Measurements from ENCODE around the gene FBXW12. TPM values are rescaled to one million over a fixed set of nuclear protein-coding genes. Genes with fewer than 3 reads are reported as not detected.

FBXW12 gene
- total RNA-seq, 1 donor from 2014 or later = 0.52 TPM

DNA sequence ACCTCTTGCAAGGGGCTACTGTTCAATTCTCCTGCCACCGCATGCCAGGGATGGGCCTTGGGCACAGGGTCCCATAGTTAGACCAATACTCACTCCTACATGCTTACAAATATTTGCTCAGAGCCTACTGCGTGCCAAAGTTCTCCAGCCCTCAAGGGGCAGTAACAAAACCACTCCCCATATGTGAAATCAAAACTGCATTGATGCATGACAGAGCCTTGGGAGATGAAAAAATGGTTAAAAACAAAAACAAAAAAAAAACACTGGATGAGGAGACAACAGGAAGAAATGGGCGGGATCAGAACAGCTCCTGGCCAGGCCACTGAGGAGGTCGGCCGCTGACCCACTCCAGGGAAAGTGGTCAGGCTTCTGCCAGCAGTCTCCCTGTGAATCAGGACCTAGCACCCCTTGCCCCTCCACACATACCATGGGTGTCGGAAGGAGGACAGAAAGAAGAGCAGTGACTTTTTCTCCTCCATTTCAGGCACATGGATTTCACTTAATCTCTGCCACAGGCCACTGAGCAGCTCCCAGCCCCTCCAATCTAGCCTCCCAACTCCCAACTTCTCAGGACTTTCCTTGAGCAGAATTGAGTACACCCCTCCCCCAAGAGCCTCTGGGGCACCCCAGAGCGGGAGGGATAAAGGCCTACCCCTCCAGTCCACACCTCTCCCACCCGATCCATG is 55.1 kb downstream of the FBXW12 start:
- Histone ChIP-seq H3K9me3 (ENCODE audit: control insufficient read depth in 3 of 3, low read length in 3 of 3) (no peaks in the 10 kb centered on the region), H3K4me1 (ENCODE audit: control insufficient read depth in 3 of 3, insufficient read depth in 3 of 3, low read length in 3 of 3) (peaks cover 24 to 37% (median 27%) of the 10 kb centered on the region in 3 donors), H3K27me3 (ENCODE audit: control insufficient read depth in 3 of 3, insufficient read depth in 3 of 3, low read length in 3 of 3) (peaks cover 0 to 24% (median 20%) of the 10 kb centered on the region in 3 donors), H3K36me3 (ENCODE audit: control insufficient read depth in 3 of 3, insufficient read depth in 3 of 3, low read length in 3 of 3) (peaks cover 0 to 2% (median under 1%) of the 10 kb centered on the region in 3 donors), H3K4me3 (ENCODE audit: low read length in 3 of 3) (no peak overlapping the region), H3K27ac (ENCODE audit: low read depth, low read length) (no peak overlapping the region), H3K9ac (ENCODE audit: low read depth in 1 of 3, low read length in 3 of 3) (peak overlapping the region in 1 of 3 donors; percentile 33)

DNA sequence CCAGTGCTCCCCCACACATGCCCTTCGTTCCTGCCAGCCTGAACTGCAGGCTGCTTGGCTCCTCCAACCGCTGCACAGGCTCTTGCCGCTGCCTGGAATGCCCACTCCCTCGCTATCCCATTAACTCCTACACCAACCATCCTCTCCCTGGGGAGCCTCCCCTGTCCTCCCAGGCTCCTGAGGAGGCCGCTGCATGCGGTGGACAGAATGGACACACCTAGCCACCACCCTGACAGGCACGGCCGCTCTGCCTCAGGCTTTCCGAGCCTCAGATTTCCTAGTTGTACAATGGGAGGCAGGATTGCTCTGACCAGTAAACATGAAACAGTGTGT is 55.6 kb downstream of the FBXW12 start:
- Histone ChIP-seq H3K36me3 (ENCODE audit: control insufficient read depth in 3 of 3, insufficient read depth in 3 of 3, low read length in 3 of 3) (peaks cover 5 to 7% (median 5%) of the 10 kb centered on the region in 3 donors), H3K4me3 (ENCODE audit: low read length in 3 of 3) (no peak overlapping the region), H3K4me1 (ENCODE audit: control insufficient read depth in 3 of 3, insufficient read depth in 3 of 3, low read length in 3 of 3) (peaks cover 24 to 37% (median 27%) of the 10 kb centered on the region in 3 donors), H3K27ac (ENCODE audit: low read depth, low read length) (no peak overlapping the region), H3K9ac (ENCODE audit: low read depth in 1 of 3, low read length in 3 of 3) (peak overlapping the region in 2 of 3 donors; percentile 21 to 33), H3K9me3 (ENCODE audit: control insufficient read depth in 3 of 3, low read length in 3 of 3) (no peaks in the 10 kb centered on the region), H3K27me3 (ENCODE audit: control insufficient read depth in 3 of 3, insufficient read depth in 3 of 3, low read length in 3 of 3) (peaks cover 0 to 20% (median 19%) of the 10 kb centered on the region in 3 donors)

DNA sequence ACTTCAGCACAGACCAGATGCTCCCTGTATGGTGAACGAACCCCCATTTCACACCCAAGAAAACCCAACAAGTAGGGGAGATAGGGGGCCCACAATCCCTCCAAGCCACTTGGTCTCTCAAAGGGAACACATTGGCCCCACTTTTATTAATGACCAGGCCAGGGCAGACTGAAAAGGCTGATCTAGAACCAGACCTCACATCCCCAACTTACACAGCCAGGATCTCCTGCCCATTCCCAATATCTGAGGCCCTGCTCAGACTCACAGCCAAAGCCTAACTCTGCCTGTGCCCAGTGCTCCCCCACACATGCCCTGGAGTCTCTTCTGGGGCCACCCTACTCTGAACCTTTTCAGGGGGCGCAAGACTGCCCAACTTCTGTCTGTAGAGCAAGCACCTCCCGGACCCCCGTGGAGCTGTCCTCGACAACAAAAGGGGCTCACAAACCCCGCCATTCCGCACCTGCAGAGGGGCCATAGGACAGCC is 56.1 kb downstream of the FBXW12 start:
- H3K9ac ChIP-seq (ENCODE audit: low read depth in 1 of 3, low read length in 3 of 3) = peak overlapping the region in 2 of 3 donors; percentile 21 to 33

DNA sequence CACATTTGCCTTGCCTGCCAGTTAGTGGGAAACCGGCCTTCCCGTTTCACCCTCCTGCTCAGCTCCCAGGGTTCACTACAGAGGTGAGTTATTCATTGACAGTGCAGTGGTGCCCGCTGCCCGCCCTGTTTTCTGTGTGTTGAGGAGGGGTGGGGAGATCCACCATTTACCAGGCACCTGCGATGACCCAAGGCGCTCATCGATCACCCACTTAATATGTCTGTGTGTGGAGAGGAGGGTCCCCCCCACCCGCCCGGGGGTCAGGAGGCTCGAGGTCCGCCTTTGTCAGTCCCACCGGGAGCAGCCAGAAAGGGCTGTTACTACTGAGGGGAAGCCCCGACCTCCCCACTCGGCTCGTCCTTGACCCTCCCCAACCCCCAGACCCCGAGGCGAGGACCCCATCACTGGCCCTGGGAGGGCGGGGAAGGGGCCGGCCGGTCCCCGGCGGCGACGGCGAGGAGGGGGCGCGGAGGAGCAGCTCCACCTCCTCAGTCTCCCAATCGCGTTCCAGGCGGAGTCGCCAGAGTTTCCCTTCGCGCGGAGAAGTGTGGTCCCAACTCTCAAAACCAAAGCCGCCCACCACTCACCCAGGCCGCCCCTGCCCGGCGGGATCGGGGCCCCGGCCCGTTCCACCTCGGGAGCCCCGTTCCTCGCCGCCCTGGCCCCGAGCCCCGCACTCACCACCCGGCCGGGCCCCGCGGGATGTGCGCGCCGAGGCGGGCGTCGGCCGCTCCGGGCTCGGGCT is 56.7 kb downstream of the FBXW12 start:
- Histone ChIP-seq H3K4me3 (ENCODE audit: low read length in 3 of 3) (peak overlapping the region; percentile 56 to 66 (median 65)), H3K9me3 (ENCODE audit: control insufficient read depth in 3 of 3, low read length in 3 of 3) (no peaks in the 10 kb centered on the region), H3K4me1 (ENCODE audit: control insufficient read depth in 3 of 3, insufficient read depth in 3 of 3, low read length in 3 of 3) (peaks cover 21 to 37% (median 27%) of the 10 kb centered on the region in 3 donors), H3K27ac (ENCODE audit: low read depth, low read length) (no peak overlapping the region), H3K36me3 (ENCODE audit: control insufficient read depth in 3 of 3, insufficient read depth in 3 of 3, low read length in 3 of 3) (peaks cover 13 to 18% (median 16%) of the 10 kb centered on the region in 3 donors), H3K9ac (ENCODE audit: low read depth in 1 of 3, low read length in 3 of 3) (peak overlapping the region in 1 of 3 donors; percentile 74), H3K27me3 (ENCODE audit: control insufficient read depth in 3 of 3, insufficient read depth in 3 of 3, low read length in 3 of 3) (peaks cover 0 to 15% (median 14%) of the 10 kb centered on the region in 3 donors)

More for the DNA sequence above, 56.1 kb downstream of the FBXW12 start:
- Histone ChIP-seq H3K4me3 (ENCODE audit: low read length in 3 of 3) (peak overlapping the region; percentile 1 to 65 (median 29)), H3K27ac (ENCODE audit: low read depth, low read length) (no peak overlapping the region), H3K27me3 (ENCODE audit: control insufficient read depth in 3 of 3, insufficient read depth in 3 of 3, low read length in 3 of 3) (peaks cover 0 to 16% (median 15%) of the 10 kb centered on the region in 3 donors), H3K9me3 (ENCODE audit: control insufficient read depth in 3 of 3, low read length in 3 of 3) (no peaks in the 10 kb centered on the region), H3K4me1 (ENCODE audit: control insufficient read depth in 3 of 3, insufficient read depth in 3 of 3, low read length in 3 of 3) (peaks cover 24 to 37% (median 27%) of the 10 kb centered on the region in 3 donors), H3K36me3 (ENCODE audit: control insufficient read depth in 3 of 3, insufficient read depth in 3 of 3, low read length in 3 of 3) (peaks cover 9 to 12% (median 10%) of the 10 kb centered on the region in 3 donors)

DNA sequence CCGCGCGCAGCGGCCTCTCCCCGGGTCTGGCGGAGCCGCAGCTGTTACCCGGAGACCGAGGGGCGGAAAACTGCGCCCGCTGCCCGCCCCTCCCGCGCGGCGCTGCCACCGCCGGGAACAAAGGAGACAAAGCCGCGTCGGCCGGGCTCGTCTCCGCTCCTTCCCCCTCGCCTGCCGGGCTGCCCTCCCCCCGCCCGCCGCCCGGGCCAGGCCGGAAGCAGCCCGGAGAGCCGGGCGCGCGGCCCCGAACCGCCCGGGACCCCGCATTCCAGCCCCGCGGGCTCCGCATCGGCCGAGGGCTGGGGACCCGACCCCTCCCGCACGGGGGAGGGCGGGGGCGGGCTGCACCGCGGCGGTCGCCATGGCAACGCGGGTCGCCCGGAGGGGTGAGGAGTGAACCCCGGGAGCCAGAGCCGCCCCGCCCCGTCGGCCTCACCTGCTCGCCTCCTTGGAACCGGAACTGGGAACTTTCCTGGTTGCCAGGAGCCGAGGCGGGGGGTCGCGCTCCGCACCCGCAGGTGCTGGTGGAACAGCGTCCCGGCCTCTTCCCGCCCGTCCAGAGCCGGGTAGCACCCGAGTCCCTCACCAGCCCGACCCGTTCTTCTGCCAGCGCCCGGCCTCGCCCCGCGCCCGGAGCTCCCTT is 57.4 kb downstream of the FBXW12 start:
- Histone ChIP-seq H3K4me3 (ENCODE audit: low read length in 3 of 3) (peak overlapping the region; percentile 59 to 72 (median 65)), H3K4me1 (ENCODE audit: control insufficient read depth in 3 of 3, insufficient read depth in 3 of 3, low read length in 3 of 3) (peaks cover 21 to 41% (median 27%) of the 10 kb centered on the region in 3 donors), H3K36me3 (ENCODE audit: control insufficient read depth in 3 of 3, insufficient read depth in 3 of 3, low read length in 3 of 3) (peaks cover 15 to 18% (median 16%) of the 10 kb centered on the region in 3 donors), H3K9ac (ENCODE audit: low read depth in 1 of 3, low read length in 3 of 3) (peak overlapping the region in 2 of 3 donors; percentile 65 to 74), H3K9me3 (ENCODE audit: control insufficient read depth in 3 of 3, low read length in 3 of 3) (no peaks in the 10 kb centered on the region), H3K27ac (ENCODE audit: low read depth, low read length) (no peak overlapping the region), H3K27me3 (ENCODE audit: control insufficient read depth in 3 of 3, insufficient read depth in 3 of 3, low read length in 3 of 3) (peaks cover 0 to 15% (median 14%) of the 10 kb centered on the region in 3 donors)

DNA sequence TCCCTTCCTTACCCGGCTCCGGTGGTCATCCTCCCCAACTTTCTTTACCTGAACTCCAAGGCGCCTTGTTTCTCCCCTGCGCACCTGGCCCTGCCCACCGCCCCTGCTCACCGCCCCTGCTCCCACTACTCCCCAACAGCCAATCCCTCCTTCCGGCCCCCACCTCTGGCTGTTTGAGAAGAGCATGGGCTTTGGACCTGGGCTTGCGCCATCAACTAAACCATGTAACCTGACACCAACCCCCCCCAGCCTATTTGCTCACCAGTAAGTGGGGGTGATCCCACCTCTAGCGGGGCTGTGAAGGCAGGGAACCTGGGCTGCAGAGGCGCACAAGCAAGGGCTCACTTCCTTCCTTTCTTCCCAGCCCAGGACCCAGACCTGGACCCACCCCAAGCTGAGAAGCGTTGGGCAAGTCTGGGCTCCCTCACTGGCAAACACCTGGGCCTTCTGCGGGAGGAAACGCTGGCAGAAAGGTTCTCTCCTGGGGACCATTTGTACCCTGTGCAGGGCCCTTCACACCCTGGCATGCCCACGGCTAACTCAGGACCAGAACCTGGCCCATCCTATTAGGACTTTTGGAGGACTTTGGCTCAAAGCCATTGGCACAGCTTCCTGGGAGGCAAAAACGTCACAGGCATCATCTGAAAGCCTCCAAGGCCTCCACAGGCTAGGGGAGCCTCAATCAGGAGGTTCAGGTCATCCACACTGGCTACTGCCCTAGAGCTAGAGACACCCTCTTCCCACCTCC is 58.1 kb downstream of the FBXW12 start, which contains the start of gene PLXNB1:
TSS of gene PLXNB1 (minus strand) at position 127 of the 748 bp plus-strand sequence. CDS start 5,475 bp downstream, outside the sequence.
- Histone ChIP-seq H3K9ac (ENCODE audit: low read depth in 1 of 3, low read length in 3 of 3) (peak within 1 kb of the TSS in 2 of 3 donors; percentile 65 to 74), H3K36me3 (ENCODE audit: control insufficient read depth in 3 of 3, insufficient read depth in 3 of 3, low read length in 3 of 3) (peaks cover 15 to 18% (median 16%) of the 10 kb centered on the region in 3 donors), H3K9me3 (ENCODE audit: control insufficient read depth in 3 of 3, low read length in 3 of 3) (no peaks in the 10 kb centered on the region), H3K27ac (ENCODE audit: low read depth, low read length) (no peak within 1 kb of the TSS), H3K27me3 (ENCODE audit: control insufficient read depth in 3 of 3, insufficient read depth in 3 of 3, low read length in 3 of 3) (peaks cover 0 to 15% (median 14%) of the 10 kb centered on the region in 3 donors), H3K4me3 (ENCODE audit: low read length in 3 of 3) (peak within 1 kb of the TSS; percentile 59 to 72 (median 65)), H3K4me1 (ENCODE audit: control insufficient read depth in 3 of 3, insufficient read depth in 3 of 3, low read length in 3 of 3) (peaks cover 21 to 43% (median 25%) of the 10 kb centered on the region in 3 donors)

DNA sequence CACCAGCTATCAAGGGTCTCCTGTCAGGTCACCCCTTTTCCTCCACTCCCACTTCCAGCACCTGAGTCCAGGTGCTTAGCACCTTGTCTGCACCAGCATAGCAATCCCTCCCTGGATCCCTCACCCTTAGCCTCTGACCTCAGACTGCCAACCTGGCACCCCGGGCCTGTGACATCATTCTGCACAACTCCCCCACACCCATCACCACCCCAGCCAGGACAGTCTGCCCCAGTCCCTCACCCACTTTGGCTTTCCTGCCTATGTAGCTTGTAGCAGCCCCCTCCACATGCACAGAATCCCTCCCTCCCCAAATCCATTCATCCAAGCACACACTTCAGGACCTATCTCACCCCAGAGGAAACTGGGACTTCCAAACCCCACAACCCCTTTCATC is 58.7 kb downstream of the FBXW12 start:
- Histone ChIP-seq H3K4me1 (ENCODE audit: control insufficient read depth in 3 of 3, insufficient read depth in 3 of 3, low read length in 3 of 3) (peaks cover 19 to 39% (median 25%) of the 10 kb centered on the region in 3 donors), H3K9ac (ENCODE audit: low read depth in 1 of 3, low read length in 3 of 3) (no peak overlapping the region), H3K27ac (ENCODE audit: low read depth, low read length) (no peak overlapping the region), H3K27me3 (ENCODE audit: control insufficient read depth in 3 of 3, insufficient read depth in 3 of 3, low read length in 3 of 3) (peaks cover 0 to 15% (median 12%) of the 10 kb centered on the region in 3 donors), H3K4me3 (ENCODE audit: low read length in 3 of 3) (no peak overlapping the region), H3K9me3 (ENCODE audit: control insufficient read depth in 3 of 3, low read length in 3 of 3) (no peaks in the 10 kb centered on the region), H3K36me3 (ENCODE audit: control insufficient read depth in 3 of 3, insufficient read depth in 3 of 3, low read length in 3 of 3) (peaks cover 15 to 18% (median 16%) of the 10 kb centered on the region in 3 donors)

DNA sequence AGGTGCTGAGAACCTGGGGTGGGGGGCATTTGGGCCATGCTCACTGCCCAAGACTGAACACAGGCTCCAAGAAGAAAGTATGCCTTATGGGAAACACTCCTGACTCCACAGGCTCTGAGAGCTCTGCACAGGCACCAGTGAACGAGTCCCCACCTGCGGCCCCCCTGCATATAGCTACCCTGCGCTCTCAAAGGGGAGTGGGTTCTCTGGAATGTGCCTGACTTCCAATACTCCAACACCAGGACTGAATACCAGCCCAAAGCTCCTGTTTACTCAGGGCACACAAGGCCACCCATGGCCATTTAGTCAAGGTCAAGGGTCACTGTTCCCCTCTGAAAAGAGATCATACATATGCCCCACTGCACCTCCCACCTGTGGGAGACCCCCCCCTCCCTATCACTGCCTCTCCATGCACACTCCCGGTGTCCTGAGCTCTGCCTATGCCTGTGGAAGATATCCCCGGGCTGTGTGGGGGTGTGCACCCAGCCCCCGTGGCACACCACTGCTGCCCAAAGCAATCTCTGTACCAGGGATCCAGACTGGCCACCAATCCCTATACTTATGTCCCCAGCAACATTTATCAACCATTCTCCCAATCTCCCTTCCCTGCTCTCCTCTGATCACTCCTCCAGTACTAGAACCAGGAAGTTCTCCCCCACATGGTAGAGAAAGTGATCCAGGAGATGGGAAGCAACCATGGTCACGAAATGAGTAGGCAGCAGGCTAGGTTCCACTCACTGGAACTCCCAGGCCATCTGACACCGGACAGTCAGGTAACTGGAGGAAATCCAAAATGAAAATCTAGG is 59.4 kb downstream of the FBXW12 start:
- H3K27me3 ChIP-seq (ENCODE audit: control insufficient read depth in 3 of 3, insufficient read depth in 3 of 3, low read length in 3 of 3) = peaks cover 0 to 15% (median 11%) of the 10 kb centered on the region in 3 donors
- peaks cover 14 to 32% (median 26%) of the 10 kb centered on the region in 3 donors for H3K4me1 ChIP-seq (ENCODE audit: control insufficient read depth in 3 of 3, insufficient read depth in 3 of 3, low read length in 3 of 3)
- H3K9me3 ChIP-seq (ENCODE audit: control insufficient read depth in 3 of 3, low read length in 3 of 3) = no peaks in the 10 kb centered on the region
- H3K4me3 ChIP-seq (ENCODE audit: low read length in 3 of 3) = no peak overlapping the region
- H3K36me3 ChIP-seq (ENCODE audit: control insufficient read depth in 3 of 3, insufficient read depth in 3 of 3, low read length in 3 of 3) = peaks cover 15 to 18% (median 16%) of the 10 kb centered on the region in 3 donors
- H3K9ac ChIP-seq (ENCODE audit: low read depth in 1 of 3, low read length in 3 of 3) = no peak overlapping the region
- H3K27ac ChIP-seq (ENCODE audit: low read depth, low read length) = no peak overlapping the region
